Tibial artery (tissue), 4 donors: ENCODE data around the gene SDF4.

Experiments used
- DNase-seq, 2 donors: peaks; one replicate each; pipeline ENCODE4 v3.0.0-alpha.2; 2019
- H3K27ac ChIP-seq, 2 donors: fragments of 200-600 bp; sonication (generic) in 1 of 2; 1 replicate in 1 of 2; 2 replicates in 1 of 2; pipeline ENCODE4 v1.5.1; 2018 to 2019; ENCODE audit warnings: mild to moderate bottlenecking in 1 of 2
- H3K27me3 ChIP-seq, 2 donors: fragments of 200-600 bp; sonication (generic) in 1 of 2; one replicate each; pipeline versions ENCODE4 v1.5.1 to v1.6.0; 2016 to 2019
- H3K36me3 ChIP-seq, 3 donors: fragments of 200-600 bp; sonication (generic) in 2 of 3; one replicate each; pipeline ENCODE4 v1.5.1; 2016 to 2019; ENCODE audit warnings: mild to moderate bottlenecking in 2 of 3
- H3K4me1 ChIP-seq, 4 donors: fragments of 200-600 bp; sonication (generic) in 2 of 4; 1 replicate in 3 of 4; 2 replicates in 1 of 4; pipeline ENCODE4 v1.5.1; 2016 to 2019
- H3K4me3 ChIP-seq, 2 donors: fragments of 200-600 bp; sonication (generic) in 1 of 2; 1 replicate in 1 of 2; 2 replicates in 1 of 2; pipeline ENCODE4 v1.5.1; 2018 to 2019; ENCODE audit warnings: mild to moderate bottlenecking in 2 of 2
- H3K9me3 ChIP-seq, 3 donors: fragments of 200-600 bp; sonication (generic) in 1 of 3; one replicate each; pipeline ENCODE4 v1.5.1; 2016 to 2019
- CTCF ChIP-seq, 2 experiments: fragments of 200-600 bp in 1 of 2; fragments of 450-650 bp in 1 of 2; IDR thresholded peaks; one replicate each; pipeline ENCODE4 v1.5.1; 2017 to 2019; ENCODE audit warnings: antibody characterized with exemption in 2 of 2, mild to moderate bottlenecking in 1 of 2, moderate library complexity in 1 of 2
- intact Hi-C: fragments of 100-400 bp; cut with DNase I; formaldehyde crosslinking; loops from one replicate; pipeline ENCODE4 v1.15.0; 2023; ENCODE audit warnings: low total_unique reads

SDF4 gene

GRCh38 chr1:1262758-1263157, 31.0 kb upstream of the SDF4 start:
- H3K4me1 ChIP-seq, result peaks cover 0 to 11% (median 0%) of the 10 kb centered on the region in 4 donors
- intact Hi-C loops, result no loop called here

GRCh38 chr1:1262071-1262470, 30.3 kb upstream of the SDF4 start:
- H3K27me3 ChIP-seq, result no peaks in the 10 kb centered on the region
- intact Hi-C loops, result no loop called here
- H3K4me1 ChIP-seq, result peaks cover 0 to 5% (median 0%) of the 10 kb centered on the region in 4 donors
- H3K36me3 ChIP-seq, result peaks cover 43 to 90% (median 78%) of the 10 kb centered on the region in 3 donors
- TF ChIP-seq CTCF (IDR thresholded peaks at IDR 0.05), result no peak
- H3K4me3 ChIP-seq, result no peak overlapping the region
- DNase-seq, result no peak
- no peaks in the 10 kb centered on the region for H3K9me3 ChIP-seq
- no peak overlapping the region for H3K27ac ChIP-seq

More at GRCh38 chr1:1262758-1263157, 31.0 kb upstream of the SDF4 start:
- Histone ChIP-seq H3K27me3 (no peaks in the 10 kb centered on the region), H3K36me3 (peaks cover 45 to 96% (median 81%) of the 10 kb centered on the region in 3 donors), H3K4me3 (no peak overlapping the region), H3K27ac (no peak overlapping the region), H3K9me3 (no peaks in the 10 kb centered on the region)
- TF ChIP-seq CTCF (IDR thresholded peaks at IDR 0.05), result no peak
- DNase-seq, result no peak

- no peak overlapping the region for H3K27ac ChIP-seq
- TF ChIP-seq CTCF (IDR thresholded peaks at IDR 0.05), result no peak
- H3K36me3 ChIP-seq, result peaks cover 54 to 90% (median 85%) of the 10 kb centered on the region in 3 donors
- no peaks in the 10 kb centered on the region for H3K27me3 ChIP-seq
- no peak for DNase-seq
- no peaks in the 10 kb centered on the region for H3K9me3 ChIP-seq
- peaks cover 0 to 5% (median 0%) of the 10 kb centered on the region in 4 donors for H3K4me1 ChIP-seq
- intact Hi-C loops, result no loop called here
- H3K4me3 ChIP-seq, result no peak overlapping the region
Observed at GRCh38 chr1:1260843-1261560, 29.2 kb upstream of the SDF4 start.

GRCh38 chr1:1259951-1260600, 28.3 kb upstream of the SDF4 start:
- TF ChIP-seq CTCF (IDR thresholded peaks at IDR 0.05), result no peak
- intact Hi-C loops, result no loop called here
- Histone ChIP-seq H3K27ac (no peak overlapping the region), H3K36me3 (peaks cover 61 to 90% (median 85%) of the 10 kb centered on the region in 3 donors), H3K9me3 (no peaks in the 10 kb centered on the region), H3K27me3 (no peaks in the 10 kb centered on the region), H3K4me1 (peaks cover 0 to 3% (median 0%) of the 10 kb centered on the region in 4 donors), H3K4me3 (no peak overlapping the region)
- DNase-seq, result no peak

GRCh38 chr1:1259540-1259939, 27.7 kb upstream of the SDF4 start:
- no peak for TF ChIP-seq CTCF (IDR thresholded peaks at IDR 0.05)
- Histone ChIP-seq H3K27me3 (no peaks in the 10 kb centered on the region), H3K27ac (no peak overlapping the region), H3K36me3 (peaks cover 67 to 90% (median 86%) of the 10 kb centered on the region in 3 donors), H3K9me3 (no peaks in the 10 kb centered on the region), H3K4me3 (no peak overlapping the region), H3K4me1 (no peaks in the 10 kb centered on the region)
- intact Hi-C loops, result no loop called here
- DNase-seq, result no peak
